Activated naive CD8-positive, alpha-beta T cell treated with anti-CD3 and anti-CD28 coated beads, Interleukin-2, amount 10 ng/mL, durations not matched to agents 7 days and 5 days (primary cell): ENCODE results near the gene UBE2F. TPM values are rescaled to one million over a fixed set of nuclear protein-coding genes. Genes with fewer than 3 reads are reported as not detected.

Source experiments
- ATAC-seq: fragments of 150-1000 bp; cut with Tn5 transposase; one replicate; pipeline ENCODE4 v1.10.0; 2021; ENCODE audit warnings: low read depth, moderate library complexity
- POLR2A ChIA-PET: fragments of 350-600 bp; sonication (Branson Sonifier 250); formaldehyde crosslinking; loops from one replicate; lab custom pipeline; 2021; ENCODE audit warnings: antibody characterized with exemption; lab: Charles Lee
- DNase-seq: peaks from one replicate; pipeline ENCODE4 v3.0.0; 2021
- H3K27ac Mint-ChIP-seq: one replicate; pipeline ENCODE4 v1.8.0; 2022; ENCODE audit warnings: mild to moderate bottlenecking, mixed read lengths
- H3K27me3 Mint-ChIP-seq: one replicate; pipeline ENCODE4 v1.8.0; 2022; ENCODE audit warnings: mild to moderate bottlenecking, moderate library complexity, mixed read lengths
- H3K36me3 Mint-ChIP-seq: one replicate; pipeline ENCODE4 v1.8.0; 2021; ENCODE audit warnings: mild to moderate bottlenecking, mixed read lengths
- H3K4me1 Mint-ChIP-seq: one replicate; pipeline ENCODE4 v1.8.0; 2021; ENCODE audit warnings: mixed read lengths
- H3K4me3 Mint-ChIP-seq: one replicate; pipeline ENCODE4 v1.8.0; 2022; ENCODE audit warnings: mild to moderate bottlenecking, moderate library complexity, mixed read lengths
- H3K9me3 Mint-ChIP-seq: one replicate; pipeline ENCODE4 v1.8.0; 2021; ENCODE audit warnings: mixed read lengths
- total RNA-seq, 2 experiments: library from RNA; stranded (reverse); gene quantifications; one replicate each; pipeline ENCODE4 v1.2.3, GENCODE V29; 2021

The UBE2F gene
- total RNA-seq, 2 experiments from 2014 or later = 49.0 to 49.8 TPM

GRCh38 chr2:238091436-238092060 is 124.7 kb downstream of the UBE2F start:
- no peaks in the 10 kb centered on the region for H3K27me3 Mint-ChIP-seq
- H3K9me3 Mint-ChIP-seq = no peaks in the 10 kb centered on the region
- H3K27ac Mint-ChIP-seq = no peak overlapping the region
- POLR2A ChIA-PET = no interaction called here
- H3K4me1 Mint-ChIP-seq = peaks cover 8% of the 10 kb centered on the region
- DNase-seq = peak; percentile 4
- no peak for ATAC-seq
- peaks cover 2% of the 10 kb centered on the region for H3K36me3 Mint-ChIP-seq
- no peak overlapping the region for H3K4me3 Mint-ChIP-seq

Other genes with a start within 250 kb of the UBE2F start
- 1 to 10 TPM; 1.1 to 1.2 TPM for gene RBM44, start 168.2 kb upstream of the UBE2F start, total RNA-seq
- gene RAMP1, start 107.4 kb upstream of the UBE2F start, total RNA-seq = 1 to 10 TPM in 1 of 2 experiments, under 1 TPM in 1; 0.68 to 1.1 TPM
- gene SCLY, start 94.0 kb downstream of the UBE2F start, total RNA-seq = 10 to 100 TPM; 27.8 to 30.6 TPM
- under 1 TPM; 0.09 to 0.11 TPM for gene ESPNL, start 133.3 kb downstream of the UBE2F start, total RNA-seq
- not detected for gene KLHL30, start 171.7 kb downstream of the UBE2F start, total RNA-seq
- gene ERFE, start 192.0 kb downstream of the UBE2F start, total RNA-seq = under 1 TPM in 1 of 2 experiments, not detected in 1; 0.42 TPM
- gene ILKAP, start 236.7 kb downstream of the UBE2F start, total RNA-seq = 10 to 100 TPM; 56.3 to 59.1 TPM